Daoy (cell line): ENCODE results near the gene SMAD1. TPM values are rescaled to one million over a fixed set of nuclear protein-coding genes. Genes with fewer than 3 reads are reported as not detected.

Experiments used
- DNase-seq: peaks from one replicate; pipeline ENCODE4 v3.0.0-alpha.2; 2015; ENCODE audit warnings: low read depth
- total RNA-seq: library from RNA; depleted of rRNA; stranded (reverse); fragments of >200 nt; shearing (Covaris generic); gene quantifications from 2 replicates; pipeline ENCODE4 v1.2.3, GENCODE V29; 2014; rRNA removed

Gene SMAD1
- 14.4 and 15.4 TPM in 2 replicates for total RNA-seq

GRCh38 chr4:145481164-145481941 lies at the start of gene SMAD1:
Gene SMAD1 (plus strand): TSS chr4:145481853. CDS start chr4:145514614, 32,761 bp downstream.
- DNase-seq, result peak; percentile 74

GRCh38 chr4:145433684-145434083 lies 48.0 kb upstream of the SMAD1 start:
- DNase-seq, result no peak

- DNase-seq, result no peak
These were observed 46.0 kb upstream of the SMAD1 start for GRCh38 chr4:145435646-145436045.

GRCh38 chr4:145436114-145436513 lies 45.5 kb upstream of the SMAD1 start:
- no peak for DNase-seq

GRCh38 chr4:145436796-145437195 lies 44.9 kb upstream of the SMAD1 start:
- no peak for DNase-seq

- no peak for DNase-seq
These were observed 44.2 kb upstream of the SMAD1 start for GRCh38 chr4:145437466-145437865.

GRCh38 chr4:145438298-145438697 lies 43.4 kb upstream of the SMAD1 start:
- no peak for DNase-seq

- DNase-seq, result peak; percentile 4
These were observed 41.2 kb upstream of the SMAD1 start for GRCh38 chr4:145440292-145441007.

- DNase-seq, result no peak
These were observed 35.5 kb upstream of the SMAD1 start for GRCh38 chr4:145446184-145446583.

GRCh38 chr4:145451895-145452294 lies 29.8 kb upstream of the SMAD1 start:
- no peak for DNase-seq

- no peak for DNase-seq
These were observed 29.0 kb upstream of the SMAD1 start for GRCh38 chr4:145452447-145453162.

- DNase-seq, result no peak
These were observed 28.5 kb upstream of the SMAD1 start for GRCh38 chr4:145453163-145453520.

- DNase-seq, result no peak
These were observed 8.4 kb upstream of the SMAD1 start for GRCh38 chr4:145473203-145473602.

- DNase-seq, result no peak
These were observed 1.4 kb upstream of the SMAD1 start for GRCh38 chr4:145480257-145480656.

- DNase-seq, result no peak
These were observed 222 bp downstream of the SMAD1 start for GRCh38 chr4:145481942-145482208.

GRCh38 chr4:145482209-145483037 lies 770 bp downstream of the SMAD1 start:
- DNase-seq, result peak; percentile 61

GRCh38 chr4:145483514-145483913 lies 1.9 kb downstream of the SMAD1 start:
- DNase-seq, result no peak

- DNase-seq, result no peak
These were observed 2.7 kb downstream of the SMAD1 start for GRCh38 chr4:145484225-145484846.

GRCh38 chr4:145485120-145485519 lies 3.5 kb downstream of the SMAD1 start:
- DNase-seq, result no peak

- no peak for DNase-seq
These were observed 5.0 kb downstream of the SMAD1 start for GRCh38 chr4:145486603-145487002.

- no peak for DNase-seq
These were observed 6.0 kb downstream of the SMAD1 start for GRCh38 chr4:145487631-145488030.
